Astrocyte (in vitro differentiated cells and primary cell): ENCODE data around the gene PIAS2.

Experiments used
- CTCF ChIP-seq: IDR thresholded peaks from 2 replicates; pipeline ENCODE4 v1.5.1; 2011; ENCODE audit warnings: low read depth, mild to moderate bottlenecking, inconsistent platforms, low read length, moderate library complexity; ENCODE audit not compliant: insufficient read depth
- EZH2 ChIP-seq: IDR thresholded peaks from 2 replicates; pipeline ENCODE4 v1.6.1; 2012; ENCODE audit warnings: mild to moderate bottlenecking, low read length, inconsistent platforms; ENCODE audit not compliant: insufficient read depth

DNA sequence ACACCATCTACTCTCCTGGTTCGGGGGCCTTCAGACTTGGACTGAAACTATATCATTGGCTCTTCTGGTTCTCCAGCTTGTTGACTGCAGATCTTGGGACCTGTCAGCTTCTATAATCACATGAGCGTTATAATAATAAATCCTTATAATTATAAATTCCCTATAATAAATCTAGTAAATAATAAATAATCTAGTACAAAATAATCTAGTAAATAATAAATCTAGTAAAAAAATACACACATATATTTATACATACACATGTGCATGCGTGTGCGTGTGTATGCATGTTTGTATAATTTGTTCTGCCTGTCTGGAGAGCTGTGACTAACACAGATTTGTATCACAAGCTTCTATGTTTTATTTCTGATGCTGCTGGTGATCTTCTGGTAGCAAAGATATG is 40.9 kb upstream of the PIAS2 start:
- TF ChIP-seq CTCF, result no peak
- no peak for TF ChIP-seq EZH2
